ENCODE results near the gene ZNF521. TPM values are rescaled to one million over a fixed set of nuclear protein-coding genes. Genes with fewer than 3 reads are reported as not detected.

The ZNF521 gene
- total RNA-seq, 1 donor from 2014 or later, result 2.0 TPM

GRCh38 chr18:25310045-25310444 is 41.9 kb downstream of the ZNF521 start:
- DNase-seq (ENCODE audit: low read depth), result peak; percentile 27
- peak; percentile 34 for TF ChIP-seq CTCF (conservative IDR thresholded peaks at IDR 0.05; ENCODE audit: low read depth, low read length)
- H3K4me3 ChIP-seq (ENCODE audit: low read depth, low read length), result no peak overlapping the region

GRCh38 chr18:25308381-25308780 is 43.6 kb downstream of the ZNF521 start:
- no peak for TF ChIP-seq CTCF (conservative IDR thresholded peaks at IDR 0.05; ENCODE audit: low read depth, low read length)
- no peak for DNase-seq (ENCODE audit: low read depth)
- no peak overlapping the region for H3K4me3 ChIP-seq (ENCODE audit: low read depth, low read length)

DNA sequence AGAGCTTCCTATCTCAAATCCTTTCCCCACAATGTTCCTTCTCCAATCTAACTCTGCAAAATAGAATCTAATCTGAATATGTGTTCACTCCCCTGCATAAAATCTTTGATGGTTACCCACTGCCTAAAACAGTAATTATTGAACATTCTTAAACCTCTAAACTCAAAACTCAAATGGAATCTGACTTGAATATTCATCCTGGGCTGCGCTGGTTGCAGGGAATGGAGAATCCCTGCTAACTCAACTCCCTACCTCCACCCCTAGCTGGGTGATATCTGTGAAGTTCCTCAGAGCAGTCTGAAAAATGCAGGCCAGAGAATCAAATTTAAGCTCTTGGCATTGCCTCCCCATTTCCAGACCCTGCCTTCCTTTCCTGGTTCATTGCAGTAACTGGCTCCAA is 44.8 kb downstream of the ZNF521 start:
- H3K4me3 ChIP-seq (ENCODE audit: low read depth, low read length), result no peak overlapping the region
- TF ChIP-seq CTCF (conservative IDR thresholded peaks at IDR 0.05; ENCODE audit: low read depth, low read length), result no peak
- DNase-seq (ENCODE audit: low read depth), result no peak

DNA sequence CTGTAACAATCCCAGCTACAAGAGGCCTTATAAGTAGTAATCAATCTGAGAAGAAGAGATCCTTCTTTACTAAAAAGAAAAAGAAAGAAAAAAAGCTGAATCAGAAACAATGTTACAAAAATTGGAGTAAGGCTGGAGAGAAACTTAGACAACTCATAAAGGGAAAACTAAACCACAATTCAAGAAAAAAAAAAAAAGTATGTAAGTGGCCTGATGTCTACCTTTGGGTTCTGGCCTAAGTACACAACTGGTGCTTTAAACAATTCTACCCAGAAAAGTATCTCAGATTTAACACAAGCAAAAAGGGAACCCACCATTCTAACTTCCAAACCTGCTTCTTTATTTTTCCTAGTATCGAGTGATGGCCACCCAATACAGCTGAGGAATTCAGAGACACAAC is 45.3 kb downstream of the ZNF521 start:
- no peak for TF ChIP-seq CTCF (conservative IDR thresholded peaks at IDR 0.05; ENCODE audit: low read depth, low read length)
- no peak overlapping the region for H3K4me3 ChIP-seq (ENCODE audit: low read depth, low read length)
- no peak for DNase-seq (ENCODE audit: low read depth)

DNA sequence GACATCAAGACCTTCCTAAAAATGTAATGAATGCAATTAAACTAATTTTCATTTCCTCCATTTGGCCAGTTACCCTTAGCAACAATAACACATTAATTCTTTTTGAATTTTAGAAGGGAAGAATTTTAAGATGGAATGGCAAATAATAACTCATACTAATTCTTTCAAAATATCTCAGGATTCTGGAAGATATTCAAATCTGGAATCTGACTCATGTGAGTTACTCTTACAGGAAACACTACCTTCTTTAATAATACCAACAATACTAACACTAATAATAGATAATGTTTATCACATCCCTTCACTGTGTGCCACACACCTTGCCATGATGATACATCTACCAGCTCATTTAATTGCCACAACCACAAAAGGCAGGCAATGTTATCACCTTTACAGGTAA is 46.4 kb downstream of the ZNF521 start:
- no peak overlapping the region for H3K4me3 ChIP-seq (ENCODE audit: low read depth, low read length)
- no peak for DNase-seq (ENCODE audit: low read depth)
- TF ChIP-seq CTCF (conservative IDR thresholded peaks at IDR 0.05; ENCODE audit: low read depth, low read length), result no peak

DNA sequence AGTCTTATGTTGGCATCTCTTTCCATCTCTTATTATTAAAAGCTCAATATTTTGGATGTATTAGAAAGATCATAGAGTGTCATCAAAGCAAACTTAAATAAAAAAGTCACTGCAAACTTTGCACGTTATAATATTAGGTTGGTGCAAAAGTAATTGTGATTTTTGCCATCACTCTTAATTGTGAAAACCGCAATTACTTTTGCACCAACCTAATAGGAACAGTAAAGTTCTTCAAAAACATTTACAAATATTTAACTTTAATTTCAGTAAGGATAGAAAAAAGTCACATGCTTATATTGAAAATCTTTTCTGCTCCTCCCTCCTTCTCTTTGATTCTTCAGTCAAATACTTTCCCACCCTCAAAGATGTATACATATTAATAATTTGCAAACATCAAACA is 51.5 kb downstream of the ZNF521 start:
- no peak overlapping the region for H3K4me3 ChIP-seq (ENCODE audit: low read depth, low read length)
- TF ChIP-seq CTCF (conservative IDR thresholded peaks at IDR 0.05; ENCODE audit: low read depth, low read length), result no peak
- no peak for DNase-seq (ENCODE audit: low read depth)

DNA sequence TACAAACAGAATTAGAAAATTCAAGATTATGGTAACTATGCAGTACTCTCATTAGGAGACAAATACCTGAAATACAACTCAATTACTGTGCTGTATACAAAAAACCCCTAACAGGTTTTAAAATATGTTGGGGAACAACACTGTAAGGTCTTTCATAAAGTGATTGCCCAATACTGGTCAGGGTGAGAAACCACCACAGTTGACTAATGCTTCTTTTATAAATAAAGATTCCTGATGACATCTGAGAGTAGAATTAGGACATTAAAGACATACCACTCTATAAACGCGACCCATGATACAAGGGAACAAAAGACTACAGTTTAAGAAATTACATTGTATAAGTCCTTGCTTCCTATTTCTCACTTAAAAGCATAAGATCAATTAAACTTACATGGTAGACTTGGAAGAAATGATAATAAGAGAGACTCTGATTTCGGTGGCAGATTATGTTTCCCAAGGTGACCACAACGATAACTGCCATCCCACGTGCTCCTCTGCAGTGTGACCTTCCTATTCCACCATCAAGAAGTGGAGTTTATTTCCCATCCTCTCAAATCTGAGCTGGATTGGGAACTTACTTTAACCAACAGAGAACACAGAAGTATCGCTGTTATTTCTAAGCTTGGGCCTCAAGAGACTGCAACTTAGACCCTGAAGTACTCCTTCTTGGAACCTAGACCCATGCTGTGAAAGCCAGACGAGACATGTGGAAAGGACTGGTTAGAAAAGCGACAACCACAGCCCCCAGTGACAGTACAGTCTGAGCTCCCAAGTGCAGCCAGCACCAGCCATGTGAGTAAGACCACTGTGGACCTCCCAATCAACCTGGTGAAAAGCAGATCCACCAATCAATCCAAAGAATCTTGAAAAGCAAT is 52.3 kb downstream of the ZNF521 start:
- DNase-seq (ENCODE audit: low read depth), result peak; percentile 25
- no peak for TF ChIP-seq CTCF (conservative IDR thresholded peaks at IDR 0.05; ENCODE audit: low read depth, low read length)
- H3K4me3 ChIP-seq (ENCODE audit: low read depth, low read length), result no peak overlapping the region

Measured in epithelial cell of proximal tubule (primary cell).